GM10847 (cell line): ENCODE measurements around the gene PRKCB.

Source experiments
- POLR2A ChIP-seq: IDR thresholded peaks from 2 replicates; pipeline ENCODE4 v1.6.1; 2011; ENCODE audit not compliant: insufficient read length; ENCODE audit errors: extremely low read depth

PRKCB gene

DNA sequence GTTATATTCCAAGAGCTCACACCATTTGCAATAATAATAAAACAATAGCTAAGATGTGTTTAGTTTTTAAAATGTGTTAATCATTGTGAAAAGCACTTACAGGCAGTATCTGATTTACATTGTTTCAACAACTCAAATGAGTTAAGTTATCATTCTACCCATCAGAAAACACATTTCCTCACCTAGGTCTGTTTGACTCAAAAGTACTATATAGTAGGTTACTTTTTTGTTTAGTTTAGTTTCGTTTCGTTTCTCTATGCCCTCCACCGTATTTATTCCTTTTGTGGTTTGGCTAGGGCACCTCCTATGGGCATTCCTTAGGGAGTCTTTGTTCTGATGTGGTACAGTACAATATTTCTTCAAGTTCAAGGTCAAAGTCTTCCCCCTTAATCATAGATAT is 201.6 kb downstream of the PRKCB start:
- TF ChIP-seq POLR2A = no peak

GRCh38 chr16:24041834-24042631 is 206.2 kb downstream of the PRKCB start:
- TF ChIP-seq POLR2A = no peak

GRCh38 chr16:24044467-24044866 is 208.7 kb downstream of the PRKCB start:
- TF ChIP-seq POLR2A = no peak

- no peak for TF ChIP-seq POLR2A
These were observed 209.9 kb downstream of the PRKCB start for GRCh38 chr16:24045641-24046040.

DNA sequence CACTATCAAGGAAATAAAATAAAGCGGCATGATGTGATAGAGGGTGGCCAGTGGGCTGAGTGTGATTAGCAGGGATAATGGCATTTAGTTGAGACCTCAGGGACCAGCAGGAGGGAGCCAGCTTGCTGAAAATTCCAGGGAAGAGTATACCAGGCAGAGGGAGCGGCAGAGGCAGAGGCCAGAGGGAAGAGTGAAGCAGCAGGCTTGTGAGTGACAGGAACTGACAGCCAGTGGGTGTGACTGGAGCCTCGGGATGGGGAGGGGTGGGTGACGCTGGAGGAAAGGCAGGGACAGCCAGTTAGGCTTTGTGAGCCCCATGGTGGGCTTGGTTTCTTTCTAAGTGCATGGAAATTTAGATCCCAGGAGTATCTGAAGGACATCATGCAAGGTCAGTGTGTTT is 210.7 kb downstream of the PRKCB start:
- no peak for TF ChIP-seq POLR2A

DNA sequence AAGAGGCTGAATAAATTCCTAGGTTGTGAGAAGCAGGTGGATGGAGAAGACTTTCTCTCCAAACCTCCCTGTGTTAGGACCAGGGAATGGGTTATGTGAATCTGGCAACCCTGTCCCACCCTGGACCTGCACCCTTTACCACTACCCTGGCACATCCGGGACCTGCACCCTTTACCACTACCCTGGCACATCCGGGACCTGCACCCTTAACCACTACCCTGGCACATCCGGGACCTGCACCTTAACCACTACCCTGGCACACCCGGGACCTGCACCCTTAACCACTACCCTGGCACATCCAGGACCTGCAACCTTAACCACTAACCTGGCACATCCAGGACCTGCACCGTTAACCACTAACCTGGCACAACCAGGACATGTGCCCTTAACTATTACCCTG is 213.3 kb downstream of the PRKCB start:
- TF ChIP-seq POLR2A = no peak

- no peak for TF ChIP-seq POLR2A
These were observed 215.3 kb downstream of the PRKCB start for GRCh38 chr16:24051125-24051524.

GRCh38 chr16:24052329-24053098 is 216.7 kb downstream of the PRKCB start:
- no peak for TF ChIP-seq POLR2A

- TF ChIP-seq POLR2A = no peak
These were observed 217.5 kb downstream of the PRKCB start for GRCh38 chr16:24053099-24053946.

- TF ChIP-seq POLR2A = no peak
These were observed 219.1 kb downstream of the PRKCB start for GRCh38 chr16:24054741-24055491.

GRCh38 chr16:24062270-24062817 is 226.6 kb downstream of the PRKCB start:
- no peak for TF ChIP-seq POLR2A

- TF ChIP-seq POLR2A = no peak
These were observed 233.3 kb downstream of the PRKCB start for GRCh38 chr16:24069036-24069590.

- no peak for TF ChIP-seq POLR2A
These were observed 235.1 kb downstream of the PRKCB start for GRCh38 chr16:24070851-24071250.

- no peak for TF ChIP-seq POLR2A
These were observed 236.0 kb downstream of the PRKCB start for GRCh38 chr16:24071666-24072360.

DNA sequence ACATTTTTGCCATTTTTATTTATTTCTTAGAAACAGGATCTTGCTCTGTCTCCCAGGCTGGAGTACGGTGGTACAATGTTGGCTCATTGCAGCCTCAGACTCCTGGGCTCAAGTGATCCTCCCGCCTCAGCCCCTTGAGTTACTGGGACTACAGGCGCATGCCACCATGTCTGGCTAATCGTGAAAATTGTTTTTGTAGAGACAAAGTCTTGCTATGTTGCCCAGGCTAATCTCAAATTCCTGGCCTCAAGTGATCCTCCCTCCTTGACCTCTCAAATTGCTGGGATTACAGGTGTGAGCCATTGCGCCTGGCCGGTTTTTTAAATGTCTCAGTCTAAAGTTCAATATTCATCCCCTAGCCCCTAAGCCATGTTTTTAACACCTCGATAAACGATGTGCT is 237.5 kb downstream of the PRKCB start:
- no peak for TF ChIP-seq POLR2A
